Posterior vena cava (tissue), 2 donors: ENCODE data around the gene ROR1. TPM values are rescaled to one million over a fixed set of nuclear protein-coding genes. Genes with fewer than 3 reads are reported as not detected.

Experiments used
- DNase-seq: peaks from one replicate; pipeline ENCODE4 v3.0.0-alpha.2; 2020; ENCODE audit warnings: low spot score
- intact Hi-C, 2 donors: fragments of 100-400 bp; cut with DNase I; formaldehyde crosslinking; loops; one replicate each; pipeline versions ENCODE4 v1.14.1 to v1.14.2; 2022 to 2023
- total RNA-seq, 2 donors: library from RNA; stranded (reverse); fragmentation: NEBNext Ultra II Directional; extraction: Animal tissue kit (Norgen Biotek cat#: 25700); gene quantifications; one replicate each; pipeline ENCODE4 v1.2.1, GENCODE V29; 2021
- donor health status: DM: yes; HTN: yes; CAD: no.
- donor health status: DM: yes; HTN: yes; CAD: no.

ROR1 gene
- total RNA-seq, 2 donors from 2014 or later = 19.3 to 25.8 TPM

DNA sequence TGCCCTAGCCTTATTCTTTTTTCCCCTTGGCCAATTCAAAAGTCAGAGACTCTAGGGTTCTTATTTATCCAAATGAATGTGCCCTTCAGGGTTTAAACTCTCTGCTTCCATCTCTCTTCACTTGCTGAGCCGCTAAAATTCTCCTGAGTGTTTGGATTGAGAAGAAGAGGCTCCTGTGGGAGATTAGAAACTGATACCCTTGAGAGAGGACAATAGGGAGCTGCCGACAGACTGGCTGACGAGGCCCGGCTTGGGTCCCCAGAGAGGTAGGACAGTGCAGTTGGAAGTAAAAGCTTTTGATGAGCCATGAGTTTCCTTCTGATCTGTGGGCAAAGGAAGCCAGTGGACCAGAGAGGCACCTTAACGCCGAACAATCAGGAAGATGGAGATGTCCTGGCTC is 388.3 kb downstream of the ROR1 start:
- no peak for DNase-seq
- intact Hi-C loops = no loop called here

DNA sequence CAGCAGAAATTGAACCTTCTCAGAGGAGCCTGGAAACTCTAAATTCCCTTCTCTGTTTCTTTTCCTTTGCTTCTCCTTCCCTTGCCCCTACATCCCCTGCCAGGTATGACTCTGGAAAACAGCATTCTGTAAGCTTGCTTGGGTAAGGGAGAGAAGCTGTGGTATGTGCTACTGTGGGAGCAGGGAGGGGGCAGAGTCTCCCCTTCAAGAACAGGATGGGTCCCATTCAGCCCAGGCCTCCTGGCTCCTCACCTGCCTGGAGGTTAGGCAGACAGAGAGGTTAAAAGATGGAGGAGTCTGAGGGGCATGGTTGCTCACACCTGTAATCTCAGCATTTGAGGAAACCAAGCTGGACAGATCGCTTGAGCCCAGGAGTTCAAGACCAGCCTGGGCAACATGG is 389.0 kb downstream of the ROR1 start:
- DNase-seq = no peak
- intact Hi-C loops = no loop called here

DNA sequence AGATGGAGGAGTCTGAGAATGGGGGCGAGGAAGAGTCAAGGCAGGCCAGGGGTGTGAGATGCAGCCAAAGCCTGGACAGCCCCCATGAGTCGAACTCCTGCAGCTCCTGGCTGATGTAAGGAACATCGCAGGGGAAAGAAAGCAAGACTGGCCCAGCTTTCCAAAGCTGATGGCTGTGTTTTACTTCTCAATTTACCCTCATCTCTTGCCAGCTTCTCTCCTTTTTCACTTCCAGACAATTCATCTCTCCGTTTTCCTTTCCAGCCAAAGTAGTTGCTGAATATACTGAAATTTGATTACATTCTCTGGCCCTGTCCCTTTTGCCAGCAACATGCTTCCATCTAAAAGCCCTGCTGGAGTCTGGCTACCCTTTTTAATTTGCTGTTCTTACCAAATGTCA is 389.6 kb downstream of the ROR1 start:
- intact Hi-C loops = no loop called here

DNA sequence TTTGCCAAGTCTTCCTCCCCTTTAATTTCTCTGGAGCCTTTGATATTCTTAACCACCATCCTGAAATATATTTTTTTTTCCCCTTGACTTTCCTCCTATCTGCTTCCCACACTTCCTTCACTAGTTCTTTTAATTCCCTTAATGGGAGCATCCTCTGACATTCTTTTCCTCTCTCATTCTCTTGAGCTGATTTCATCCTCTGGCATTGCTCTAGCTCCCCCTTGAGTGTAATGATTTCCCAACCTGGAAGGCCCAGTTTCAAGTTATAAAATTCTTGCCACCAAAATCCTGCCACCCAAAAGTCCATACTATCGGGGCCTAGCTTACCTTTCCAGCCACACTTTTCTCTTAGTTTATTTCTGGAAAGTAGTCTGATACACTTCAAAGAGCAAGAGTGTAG is 390.2 kb downstream of the ROR1 start:
- DNase-seq = no peak
- intact Hi-C loops = no loop called here

More for the DNA sequence above, 389.6 kb downstream of the ROR1 start:
- no peak for DNase-seq

DNA sequence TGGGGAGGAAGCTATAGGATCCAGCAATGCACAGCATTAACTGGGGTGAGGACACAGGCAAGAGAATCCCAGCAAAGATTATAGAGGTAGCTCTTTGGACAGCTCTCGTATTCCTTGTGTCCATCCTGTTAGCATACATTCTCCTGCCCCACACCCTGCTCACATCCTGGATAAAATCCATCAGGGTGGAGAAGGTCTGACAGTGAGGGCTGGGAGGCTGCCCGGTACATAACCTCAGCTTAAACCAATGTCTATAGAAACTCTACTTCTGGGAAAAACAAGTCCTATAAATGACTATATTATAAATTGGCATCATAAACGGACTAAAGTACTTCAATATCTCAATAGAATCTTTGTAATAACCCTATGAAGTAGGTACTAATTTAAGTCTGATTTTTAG is 392.8 kb downstream of the ROR1 start:
- DNase-seq = no peak
- intact Hi-C loops = no loop called here

DNA sequence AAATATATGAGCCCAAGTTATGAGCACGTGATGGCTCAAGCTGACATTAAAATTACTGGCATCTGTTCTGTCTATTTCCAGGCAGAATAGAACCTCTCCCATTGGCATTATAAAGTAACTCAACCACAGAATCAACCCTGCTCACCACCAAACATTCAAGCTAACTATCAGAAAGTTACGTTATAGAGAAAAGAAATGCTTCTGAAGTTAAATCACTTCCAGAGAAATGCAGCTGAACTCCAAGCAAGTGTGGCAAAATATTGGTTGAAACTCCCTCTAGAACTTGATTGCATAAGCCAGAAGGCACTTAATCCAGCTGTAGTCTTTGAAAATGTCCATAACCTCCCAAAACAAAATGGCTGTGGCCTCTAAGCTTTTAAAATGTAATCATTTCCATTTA is 393.4 kb downstream of the ROR1 start:
- intact Hi-C loops = no loop called here

DNA sequence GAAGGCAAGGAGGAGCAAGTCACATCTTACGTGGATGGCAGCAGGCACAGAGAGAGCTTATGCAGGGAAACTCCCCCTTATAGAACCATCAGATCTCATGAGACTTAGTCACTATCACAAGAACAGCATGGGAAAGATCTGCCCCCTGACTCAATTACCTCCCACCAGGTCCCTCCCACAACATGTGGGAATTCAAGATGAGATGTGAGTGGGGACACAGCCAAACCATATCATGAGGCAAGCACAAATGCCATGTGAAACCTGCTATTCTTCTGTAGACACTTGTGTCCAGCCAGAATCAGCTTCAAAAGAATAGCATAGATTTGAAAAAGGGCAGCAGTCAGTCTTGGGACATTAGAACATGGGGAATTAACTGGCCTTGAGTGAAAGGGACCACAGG is 397.4 kb downstream of the ROR1 start:
- intact Hi-C loops = no loop called here
- DNase-seq = no peak

More for the DNA sequence above, 393.4 kb downstream of the ROR1 start:
- DNase-seq = no peak

DNA sequence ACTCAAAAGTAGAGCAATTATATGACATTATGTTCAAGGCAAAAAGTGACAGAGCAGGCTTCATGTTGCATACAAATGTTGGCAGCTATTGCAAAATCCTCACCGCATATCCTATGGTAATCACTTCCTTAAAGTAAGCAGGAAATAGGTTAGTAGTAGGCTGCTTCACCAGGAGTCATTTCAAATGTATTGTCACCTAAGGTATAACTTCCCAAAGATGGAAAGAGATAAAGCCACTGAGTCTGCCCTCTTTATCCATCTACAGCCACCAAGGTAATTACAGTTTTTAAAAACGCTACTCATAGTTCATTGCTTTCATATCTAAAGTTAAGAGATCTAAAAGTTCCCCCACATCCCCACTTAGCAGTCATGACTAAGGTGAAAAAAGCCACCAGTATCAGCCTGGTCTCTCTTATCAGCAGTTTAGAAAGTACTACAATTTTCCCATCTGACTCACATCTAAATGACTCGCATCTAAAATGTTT is 398.0 kb downstream of the ROR1 start:
- intact Hi-C loops = no loop called here
- no peak for DNase-seq

DNA sequence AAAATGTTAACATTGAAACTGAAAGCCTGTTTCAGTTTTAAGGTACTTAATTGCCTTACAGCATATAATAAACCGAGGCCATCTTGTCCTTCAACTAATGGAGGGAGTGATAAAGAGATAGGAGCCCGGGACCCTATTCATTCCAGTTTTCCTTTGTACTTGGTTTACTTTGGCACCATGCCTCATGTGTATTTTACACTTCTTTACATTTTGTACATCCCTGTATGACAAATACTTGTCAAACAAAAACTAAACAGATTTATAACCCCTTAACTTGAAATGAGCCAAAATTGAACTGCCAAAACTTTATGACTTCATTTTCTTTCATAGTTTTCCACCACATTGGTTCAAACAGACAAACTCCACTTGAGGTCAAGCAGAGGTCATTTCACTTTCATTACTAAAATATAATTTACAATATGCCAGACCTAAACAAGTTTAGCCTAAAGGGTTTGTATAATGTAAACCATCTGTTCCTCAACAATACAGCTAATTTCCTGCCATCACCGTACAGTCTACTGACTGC is 398.7 kb downstream of the ROR1 start:
- intact Hi-C loops = no loop called here
- no peak for DNase-seq

DNA sequence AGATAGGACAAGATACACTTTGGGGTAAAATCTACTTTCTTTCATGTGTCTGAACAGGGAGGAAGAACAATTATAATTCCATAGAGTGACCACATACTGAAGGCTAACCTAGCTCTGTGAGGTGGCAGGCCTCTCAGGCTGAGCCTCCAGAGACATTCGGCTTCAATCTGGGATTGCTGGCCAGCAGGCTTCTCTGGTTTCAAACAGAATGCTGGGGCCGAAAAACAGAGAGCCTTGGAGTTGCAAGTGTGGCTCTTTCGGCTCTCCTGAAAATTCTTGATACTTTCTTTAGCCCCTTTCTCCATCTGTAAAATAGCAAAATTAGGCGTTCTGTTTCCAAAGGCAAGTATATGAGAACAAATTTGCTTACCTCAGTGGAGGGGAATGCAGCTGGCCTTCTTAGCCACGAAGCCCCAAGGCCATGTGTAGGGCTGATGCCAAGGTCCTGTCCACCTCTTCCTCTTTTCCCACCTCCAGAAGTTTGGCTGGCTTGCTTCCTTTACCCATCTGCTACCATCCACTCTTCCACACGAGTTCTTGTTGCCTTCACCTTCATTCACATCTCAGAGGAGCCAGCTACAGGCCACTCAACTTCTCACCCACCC is 399.6 kb downstream of the ROR1 start:
- intact Hi-C loops = no loop called here
- DNase-seq = no peak

DNA sequence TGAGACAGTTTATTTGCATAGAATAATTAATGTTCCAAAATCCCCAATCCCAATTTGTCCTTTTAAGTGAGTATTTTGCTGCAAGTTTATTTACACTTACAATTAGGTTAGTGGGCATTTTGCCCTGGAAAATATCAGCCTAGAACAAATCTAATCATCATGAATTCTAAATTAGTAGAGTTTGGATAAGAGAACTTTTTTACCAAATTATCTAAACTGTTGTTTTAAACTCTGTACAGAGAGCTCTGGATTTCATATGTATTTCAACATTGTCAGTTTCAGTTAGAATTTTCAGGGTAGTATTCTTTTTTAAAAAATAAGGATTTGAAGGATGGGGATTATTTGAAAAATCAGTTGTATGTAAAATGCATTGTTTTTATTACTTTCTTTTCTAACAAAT is 401.8 kb downstream of the ROR1 start:
- intact Hi-C loops = no loop called here

DNA sequence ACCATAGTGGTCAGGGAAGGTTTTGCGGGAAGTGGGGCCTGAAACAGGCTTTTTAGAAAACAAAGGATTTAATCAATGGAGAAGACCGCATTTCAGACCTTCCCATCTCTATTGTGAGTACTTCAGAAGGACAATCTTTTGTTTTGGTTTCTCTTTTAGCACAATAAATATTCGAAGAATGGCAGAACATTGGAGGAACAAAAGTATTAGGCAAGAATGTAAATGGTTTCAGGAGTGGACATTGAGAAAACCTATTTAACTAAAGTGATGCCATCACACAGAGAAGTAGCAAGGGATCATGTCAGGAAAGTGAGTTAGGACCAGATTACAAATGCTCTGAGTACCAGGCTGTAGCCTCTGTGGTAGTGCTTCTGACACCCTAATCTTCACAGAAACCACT is 402.8 kb downstream of the ROR1 start:
- intact Hi-C loops = no loop called here
- no peak for DNase-seq

More for the DNA sequence above, 401.8 kb downstream of the ROR1 start:
- DNase-seq = no peak

DNA sequence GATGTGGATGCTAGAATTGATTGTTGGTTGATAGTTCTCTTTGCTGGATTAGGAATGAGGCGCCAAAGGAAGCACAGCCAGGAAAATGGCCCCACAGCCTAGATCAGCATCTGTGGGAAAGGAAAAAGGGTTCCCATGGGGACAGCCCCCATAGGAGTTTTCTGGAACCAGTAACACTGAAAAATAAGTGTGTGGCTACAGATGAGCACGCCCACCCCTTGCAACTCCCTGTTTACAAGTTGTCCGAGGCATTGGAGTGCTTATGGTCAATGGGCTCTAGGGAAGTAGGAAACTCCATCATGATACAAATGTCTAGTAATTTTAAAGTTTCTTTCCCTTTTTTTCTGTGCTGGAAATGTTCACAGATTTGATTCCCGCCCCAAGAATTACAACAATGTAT is 405.8 kb downstream of the ROR1 start:
- intact Hi-C loops = no loop called here
- no peak for DNase-seq

DNA sequence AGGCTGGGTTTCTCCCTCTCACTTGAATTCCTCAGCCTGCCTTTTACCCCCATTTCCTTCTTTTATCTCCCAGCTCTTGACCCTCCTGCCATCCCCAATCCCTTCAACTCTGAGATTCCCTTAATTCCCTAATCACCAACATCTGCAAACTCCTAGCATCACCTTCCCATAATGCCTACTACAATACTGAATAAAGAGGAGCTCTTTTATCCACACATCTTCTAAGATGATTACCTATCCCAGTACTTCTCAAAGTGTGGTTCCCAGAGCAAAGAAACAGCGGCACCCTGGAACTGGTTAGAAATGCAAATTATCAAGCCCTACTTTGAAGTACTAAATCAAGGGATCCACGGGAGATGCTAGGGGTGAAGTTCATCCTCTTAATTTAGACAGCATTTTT is 408.4 kb downstream of the ROR1 start:
- intact Hi-C loops = no loop called here
- DNase-seq = no peak

DNA sequence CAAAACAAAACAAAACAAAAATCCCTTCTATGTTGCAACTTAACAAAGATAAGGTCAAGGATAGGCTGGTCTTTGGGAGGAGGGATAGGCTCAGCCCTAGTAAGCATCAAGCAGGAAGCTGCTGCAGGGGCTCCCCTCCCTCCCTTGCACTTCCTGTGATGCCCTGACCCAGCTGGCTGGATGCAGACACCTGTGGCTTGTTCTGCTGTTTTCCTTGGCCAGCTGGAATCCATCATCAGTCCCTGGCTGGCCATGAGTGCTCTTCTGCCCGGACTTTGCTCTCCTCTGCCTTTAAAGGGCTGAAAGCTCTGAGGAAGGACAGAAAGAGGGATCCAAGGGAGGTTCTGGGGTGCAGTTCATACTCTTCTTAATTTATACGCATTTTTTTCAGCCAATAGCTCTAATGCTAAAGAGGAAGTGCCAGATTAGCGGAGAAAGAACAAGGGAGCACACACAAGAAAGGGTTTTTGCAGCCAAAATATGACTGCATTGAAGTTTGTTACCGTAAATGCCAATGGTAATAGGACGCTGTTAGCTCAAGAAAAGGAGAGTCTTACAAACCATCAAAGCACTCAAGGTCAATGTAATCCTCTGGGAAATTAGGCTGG is 409.7 kb downstream of the ROR1 start:
- no peak for DNase-seq
- intact Hi-C loops = no loop called here

DNA sequence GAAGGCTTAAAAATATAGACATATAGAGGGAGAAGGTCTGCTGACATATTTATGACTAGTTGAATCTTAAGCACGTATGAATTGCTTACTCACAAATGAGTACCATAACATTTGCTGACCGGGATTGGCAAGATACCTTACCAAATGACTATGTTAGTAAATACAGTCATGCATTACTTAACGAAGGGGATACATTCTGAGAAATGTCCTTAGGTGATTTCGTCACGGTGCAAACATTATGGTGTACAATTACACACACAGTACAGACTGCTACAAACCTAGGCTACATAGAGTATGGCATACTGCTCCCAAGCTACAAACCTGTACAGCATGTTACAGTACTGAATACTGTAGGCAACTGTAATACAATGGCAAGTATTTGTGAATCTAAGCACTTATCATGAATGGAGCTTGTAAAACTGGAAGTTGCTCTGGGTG is 410.2 kb downstream of the ROR1 start:
- no peak for DNase-seq
- intact Hi-C loops = no loop called here

DNA sequence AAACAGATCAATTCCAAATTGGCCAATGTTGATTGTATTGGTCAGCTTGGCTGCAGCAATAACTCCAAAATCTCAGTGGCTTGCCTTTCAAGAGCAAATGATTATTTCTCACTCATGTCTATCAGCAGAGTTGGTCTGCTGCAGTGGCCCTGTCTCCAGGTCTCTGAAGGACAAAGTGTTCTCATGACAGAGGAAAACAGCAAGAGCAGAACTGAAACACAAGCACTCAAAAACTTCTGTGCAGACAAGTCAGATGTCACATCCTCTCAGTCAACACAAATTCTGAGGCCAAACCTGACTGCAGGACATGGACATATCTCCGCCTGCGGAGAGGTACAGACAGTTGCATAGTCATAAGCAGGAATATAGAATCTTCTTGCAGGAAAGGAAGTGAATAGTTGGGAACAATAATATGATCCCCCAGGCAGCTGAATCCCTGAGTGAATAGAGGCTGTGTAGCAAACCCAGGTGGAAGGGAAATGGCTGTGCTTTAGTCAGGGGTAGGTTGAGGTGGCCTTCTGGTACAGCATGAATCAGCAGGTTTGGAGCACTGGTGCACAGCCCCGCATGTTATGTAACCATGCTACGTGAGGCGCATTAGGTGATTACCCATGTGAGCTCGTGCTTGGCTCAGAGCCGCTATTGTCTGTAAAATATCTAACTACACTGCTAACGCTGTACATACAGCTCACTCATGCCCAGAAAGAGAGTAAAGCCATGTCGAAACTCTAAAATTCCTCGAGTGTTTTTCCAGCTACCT is 412.5 kb downstream of the ROR1 start:
- intact Hi-C loops = no loop called here
- no peak for DNase-seq

DNA sequence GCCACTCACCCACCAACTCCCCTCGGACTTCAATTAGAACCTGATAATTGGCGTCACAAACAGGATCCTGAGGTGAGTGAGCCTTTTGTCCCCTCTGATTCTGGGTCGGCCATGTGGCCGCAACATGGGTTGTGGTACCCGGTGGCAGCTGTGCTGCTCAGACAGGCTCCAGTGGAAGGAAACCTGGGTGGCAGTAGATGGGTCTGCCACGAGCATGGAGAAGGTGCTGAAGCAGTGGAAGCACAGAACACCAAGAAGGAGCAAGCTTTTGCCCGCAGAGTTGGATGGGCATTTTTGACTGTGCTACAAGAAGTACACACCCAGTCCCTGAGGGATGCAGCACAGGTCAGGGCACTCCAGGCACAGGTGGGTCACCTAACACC is 413.1 kb downstream of the ROR1 start:
- intact Hi-C loops = no loop called here
- DNase-seq = no peak

DNA sequence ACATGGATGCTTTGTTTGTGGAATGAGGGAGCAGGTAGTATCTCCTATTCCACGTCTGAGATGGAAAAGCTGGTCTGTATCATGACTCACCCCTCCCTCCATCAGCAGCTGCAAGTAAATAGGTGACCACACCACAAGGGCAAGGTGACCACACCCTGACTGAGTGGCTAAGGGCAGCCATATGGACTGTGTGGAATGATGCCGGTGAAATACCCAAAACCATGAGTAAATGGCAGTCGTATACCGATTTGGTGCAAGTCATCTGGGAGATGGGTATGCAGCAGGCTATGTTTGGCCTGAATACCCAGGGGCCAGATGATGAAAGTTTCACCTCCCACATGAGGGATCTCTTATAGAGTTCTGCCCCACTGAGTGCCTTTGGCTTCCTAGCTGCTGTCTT is 413.8 kb downstream of the ROR1 start:
- DNase-seq = no peak
- intact Hi-C loops = no loop called here

DNA sequence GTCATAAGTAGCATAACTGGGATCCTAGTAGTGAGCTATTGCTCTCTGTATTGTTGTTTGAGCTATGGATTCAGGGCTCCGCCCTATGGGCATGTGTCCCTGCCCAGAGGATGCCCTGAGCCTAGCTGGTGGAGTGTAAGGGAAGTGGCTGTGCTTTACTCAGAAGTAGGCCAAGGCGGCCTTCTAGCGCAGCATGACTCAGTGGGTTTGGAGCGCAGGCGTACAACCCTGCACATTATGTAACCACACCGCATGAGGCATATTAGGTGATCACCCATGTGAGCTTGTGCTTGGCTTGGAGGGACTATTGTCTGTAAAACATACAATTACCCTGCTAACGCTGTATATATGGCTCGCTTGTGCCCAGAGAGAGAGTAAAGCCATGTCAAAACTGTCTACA is 418.5 kb downstream of the ROR1 start:
- intact Hi-C loops = no loop called here
- DNase-seq = no peak
